Right atrium auricular region (tissue), 2 donors: Measurements from ENCODE around the gene SRRD. TPM values are rescaled to one million over a fixed set of nuclear protein-coding genes. Genes with fewer than 3 reads are reported as not detected.

Source experiments
- DNase-seq: peaks from one replicate; pipeline ENCODE4 v3.0.0-alpha.2; 2019; ENCODE audit warnings: low spot score
- H3K27ac ChIP-seq, 2 donors: fragments of 200-600 bp; sonication (generic); 1 replicate in 1 of 2; 2 replicates in 1 of 2; pipeline ENCODE4 v1.5.1; 2016 to 2019
- H3K27me3 ChIP-seq, 2 donors: fragments of 200-600 bp; sonication (generic); one replicate each; pipeline versions ENCODE4 v1.5.1 to v1.6.0; 2017 to 2019
- H3K36me3 ChIP-seq: fragments of 200-600 bp; sonication (generic); one replicate; pipeline ENCODE4 v1.5.1; 2016
- H3K4me1 ChIP-seq, 2 donors: fragments of 200-600 bp; sonication (generic); one replicate each; pipeline versions ENCODE4 v1.5.1 to v1.6.0; 2017 to 2019
- H3K4me3 ChIP-seq, 2 donors: fragments of 200-600 bp; sonication (generic); 1 replicate in 1 of 2; 2 replicates in 1 of 2; pipeline ENCODE4 v1.5.1; 2017 to 2019; ENCODE audit warnings: mild to moderate bottlenecking in 1 of 2, moderate library complexity in 1 of 2
- H3K9me3 ChIP-seq, 2 donors: fragments of 200-600 bp; sonication (generic); one replicate each; pipeline ENCODE4 v1.5.1; 2019
- total RNA-seq, 2 donors: library from RNA; depleted of rRNA; stranded (reverse); fragments of >200 nt; gene quantifications; one replicate each; pipeline ENCODE4 v1.1.0, GENCODE V29; 2016
- TF ChIP-seq, protein P1 (sequence below), 2 donors: fragments of 200-600 bp; sonication (generic); IDR thresholded peaks; one replicate each; pipeline ENCODE4 v1.5.1; 2019; ENCODE audit warnings: antibody characterized with exemption in 2 of 2

Gene SRRD
- total RNA-seq, 2 donors from 2014 or later = 20.4 to 25.0 TPM

GRCh38 chr22:26496456-26496855 lies 12.8 kb downstream of the SRRD start:
- DNase-seq = no peak
- no peaks in the 10 kb centered on the region for H3K4me1 ChIP-seq
- TF ChIP-seq, protein P1, sequence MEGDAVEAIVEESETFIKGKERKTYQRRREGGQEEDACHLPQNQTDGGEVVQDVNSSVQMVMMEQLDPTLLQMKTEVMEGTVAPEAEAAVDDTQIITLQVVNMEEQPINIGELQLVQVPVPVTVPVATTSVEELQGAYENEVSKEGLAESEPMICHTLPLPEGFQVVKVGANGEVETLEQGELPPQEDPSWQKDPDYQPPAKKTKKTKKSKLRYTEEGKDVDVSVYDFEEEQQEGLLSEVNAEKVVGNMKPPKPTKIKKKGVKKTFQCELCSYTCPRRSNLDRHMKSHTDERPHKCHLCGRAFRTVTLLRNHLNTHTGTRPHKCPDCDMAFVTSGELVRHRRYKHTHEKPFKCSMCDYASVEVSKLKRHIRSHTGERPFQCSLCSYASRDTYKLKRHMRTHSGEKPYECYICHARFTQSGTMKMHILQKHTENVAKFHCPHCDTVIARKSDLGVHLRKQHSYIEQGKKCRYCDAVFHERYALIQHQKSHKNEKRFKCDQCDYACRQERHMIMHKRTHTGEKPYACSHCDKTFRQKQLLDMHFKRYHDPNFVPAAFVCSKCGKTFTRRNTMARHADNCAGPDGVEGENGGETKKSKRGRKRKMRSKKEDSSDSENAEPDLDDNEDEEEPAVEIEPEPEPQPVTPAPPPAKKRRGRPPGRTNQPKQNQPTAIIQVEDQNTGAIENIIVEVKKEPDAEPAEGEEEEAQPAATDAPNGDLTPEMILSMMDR (IDR thresholded peaks at IDR 0.05) = no peak
- no peaks in the 10 kb centered on the region for H3K9me3 ChIP-seq
- no peak overlapping the region for H3K27ac ChIP-seq
- no peaks in the 10 kb centered on the region for H3K27me3 ChIP-seq
- H3K36me3 ChIP-seq = peaks cover 93% of the 10 kb centered on the region
- no peak overlapping the region for H3K4me3 ChIP-seq

- no peak overlapping the region for H3K4me3 ChIP-seq
- H3K9me3 ChIP-seq = no peaks in the 10 kb centered on the region
- H3K27ac ChIP-seq = no peak overlapping the region
- DNase-seq = no peak
- peaks cover 0 to 17% of the 10 kb centered on the region in 2 donors for H3K4me1 ChIP-seq
- no peaks in the 10 kb centered on the region for H3K27me3 ChIP-seq
- peaks cover 93% of the 10 kb centered on the region for H3K36me3 ChIP-seq
- TF ChIP-seq, protein P1 (IDR thresholded peaks at IDR 0.05) = no peak
These were observed 15.6 kb downstream of the SRRD start for GRCh38 chr22:26499188-26499703.

DNA sequence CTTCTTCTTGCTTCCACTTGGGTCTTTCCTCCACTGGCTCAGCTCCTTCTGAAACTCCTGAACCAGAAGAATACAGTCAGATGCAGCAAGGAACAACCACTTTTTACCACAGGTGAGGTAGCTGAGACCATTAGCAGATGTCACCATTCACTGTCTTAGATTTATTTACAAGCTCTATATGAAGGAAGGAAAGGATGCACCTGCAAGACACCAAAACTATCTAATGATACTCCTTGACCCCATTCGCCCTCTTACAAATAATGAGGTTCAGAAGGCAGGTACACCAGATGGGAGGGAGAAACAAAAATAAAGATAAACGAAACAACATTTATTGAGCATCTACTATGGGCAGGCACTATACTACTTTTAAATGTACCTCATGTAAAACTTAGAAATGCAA lies 18.3 kb downstream of the SRRD start:
- H3K4me3 ChIP-seq = no peak overlapping the region
- peaks cover 0 to 20% of the 10 kb centered on the region in 2 donors for H3K4me1 ChIP-seq
- DNase-seq = no peak
- peaks cover 91% of the 10 kb centered on the region for H3K36me3 ChIP-seq
- peak overlapping the region in 1 of 2 donors; percentile 80 for H3K27ac ChIP-seq
- H3K9me3 ChIP-seq = no peaks in the 10 kb centered on the region
- no peaks in the 10 kb centered on the region for H3K27me3 ChIP-seq
- TF ChIP-seq, protein P1 (IDR thresholded peaks at IDR 0.05) = no peak

DNA sequence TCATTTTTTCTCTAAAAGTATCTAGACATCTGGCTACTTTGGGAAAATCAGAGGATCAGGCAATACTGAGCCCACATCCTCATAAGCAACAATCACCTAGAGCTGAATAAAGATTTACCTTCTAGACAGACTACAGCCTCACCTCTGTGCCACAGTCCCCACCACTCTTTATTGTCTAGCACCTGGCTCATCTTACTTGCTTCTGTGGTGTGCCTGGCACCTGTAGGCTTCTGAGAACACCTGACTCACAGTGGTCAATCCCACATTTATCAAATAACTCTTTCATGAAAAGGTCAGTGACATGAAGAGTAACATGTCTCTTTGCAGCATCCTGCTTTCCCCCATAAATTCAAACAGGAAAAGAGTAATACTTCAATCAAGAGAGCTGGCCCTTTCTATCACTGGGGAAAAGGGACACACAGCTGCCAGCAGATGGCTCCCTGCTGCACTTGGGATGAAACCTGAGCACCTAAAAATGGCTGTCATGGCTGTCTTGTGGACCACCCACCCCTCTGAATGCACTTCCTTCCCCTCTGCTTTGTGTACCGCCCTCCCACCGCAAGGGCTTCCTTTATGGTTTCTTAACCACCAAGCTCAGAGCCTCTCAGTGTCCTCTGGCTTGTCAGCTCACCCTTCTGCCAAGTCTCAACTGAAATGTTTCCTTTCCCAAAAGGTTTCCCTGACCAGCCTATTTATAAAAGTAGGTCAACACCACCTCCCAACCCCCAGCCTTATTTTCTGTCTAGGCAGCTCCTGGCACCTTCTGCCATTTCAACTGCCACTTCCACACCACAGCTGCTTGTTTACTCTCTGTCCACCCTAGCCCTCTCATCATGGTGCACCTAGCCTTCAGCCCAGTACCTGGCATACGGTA lies 19.2 kb downstream of the SRRD start:
- peaks cover 0 to 20% of the 10 kb centered on the region in 2 donors for H3K4me1 ChIP-seq
- H3K36me3 ChIP-seq = peaks cover 90% of the 10 kb centered on the region
- DNase-seq = no peak
- TF ChIP-seq, protein P1 (IDR thresholded peaks at IDR 0.05) = peak; percentile 33 to 66
- no peaks in the 10 kb centered on the region for H3K9me3 ChIP-seq
- no peak overlapping the region for H3K4me3 ChIP-seq
- peak overlapping the region; percentile 72 to 80 for H3K27ac ChIP-seq
- no peaks in the 10 kb centered on the region for H3K27me3 ChIP-seq

- H3K4me1 ChIP-seq = peaks cover 0 to 20% of the 10 kb centered on the region in 2 donors
These were observed 20.1 kb downstream of the SRRD start for GRCh38 chr22:26503758-26504157.

More at GRCh38 chr22:26503758-26504157, 20.1 kb downstream of the SRRD start:
- TF ChIP-seq, protein P1 (IDR thresholded peaks at IDR 0.05) = no peak
- Histone ChIP-seq H3K4me3 (no peak overlapping the region), H3K36me3 (peaks cover 88% of the 10 kb centered on the region), H3K9me3 (no peaks in the 10 kb centered on the region), H3K27ac (peak overlapping the region; percentile 72 to 80), H3K27me3 (no peaks in the 10 kb centered on the region)
- no peak for DNase-seq
